Fibroblast of the aortic adventitia (primary cell): ENCODE measurements around the gene ALDH7A1. TPM values are rescaled to one million over a fixed set of nuclear protein-coding genes. Genes with fewer than 3 reads are reported as not detected.
A peak's percentile ranks its signal among the peaks of the same experiment; 100 is the strongest.
"Not testable (repeated sequence)": the region's sequence is repeated elsewhere in the genome, so short reads cannot be mapped to it uniquely, and the experiment has no call there.

ENCODE experiments used
- DNase-seq: peaks from one replicate; pipeline ENCODE4 v3.0.0-alpha.2; 2010; ENCODE audit warnings: low read depth
- H3K4me3 ChIP-seq: 2 replicates; pipeline ENCODE4 v1.5.1; 2011; ENCODE audit warnings: low read depth, mild to moderate bottlenecking, control low read depth, low read length, moderate library complexity
- CTCF ChIP-seq: IDR thresholded peaks from 2 replicates; pipeline ENCODE4 v1.5.1; 2011; ENCODE audit warnings: mild to moderate bottlenecking, low read length, control low read depth, inconsistent platforms; ENCODE audit not compliant: insufficient read depth
- total RNA-seq: library from RNA; depleted of rRNA; stranded (reverse); fragments of >200 nt; gene quantifications from 2 replicates; pipeline ENCODE4 v1.2.3, GENCODE V29; 2012; ENCODE audit warnings: low replicate concordance

The ALDH7A1 gene
- total RNA-seq, 1 donor: 33.6 TPM

- H3K4me3 ChIP-seq: no peak overlapping the region
- DNase-seq: no peak
- TF ChIP-seq CTCF: no peak
These were observed 15.6 kb upstream of the ALDH7A1 start for GRCh38 chr5:126610616-126611015.

- no peak for TF ChIP-seq CTCF
- no peak overlapping the region for H3K4me3 ChIP-seq
- no peak for DNase-seq
These were observed 15.1 kb upstream of the ALDH7A1 start for GRCh38 chr5:126610160-126610559.

- no peak overlapping the region for H3K4me3 ChIP-seq
- no peak for TF ChIP-seq CTCF
- DNase-seq: no peak
These were observed 10.5 kb upstream of the ALDH7A1 start for GRCh38 chr5:126605525-126605924.

- H3K4me3 ChIP-seq: no peak overlapping the region
- no peak for TF ChIP-seq CTCF
- DNase-seq: no peak
These were observed 8.5 kb upstream of the ALDH7A1 start for GRCh38 chr5:126603402-126603991.

- TF ChIP-seq CTCF: peak; percentile 64
These were observed 5.9 kb upstream of the ALDH7A1 start, which contains the start of gene PHAX for GRCh38 chr5:126600631-126601511. PHAX (plus strand) TSS chr5:126600947; CDS start chr5:126600963, 16 bp downstream.

GRCh38 chr5:126599971-126600630 is 5.1 kb upstream of the ALDH7A1 start:
- peak overlapping the region; percentile 18 for H3K4me3 ChIP-seq
- not testable (repeated sequence) for DNase-seq

More at GRCh38 chr5:126600631-126601511, 5.9 kb upstream of the ALDH7A1 start, which contains the start of gene PHAX:
- peak within 1 kb of the TSS; percentile 96 for H3K4me3 ChIP-seq
- peak; percentile 68 for DNase-seq

- no peak for DNase-seq
- no peak overlapping the region for H3K4me3 ChIP-seq
- TF ChIP-seq CTCF: no peak
These were observed 4.5 kb upstream of the ALDH7A1 start for GRCh38 chr5:126599499-126599898.
